Activated CD4-positive, CD25-positive, alpha-beta regulatory T cell treated with anti-CD3 and anti-CD28 coated beads, Interleukin-2, amount 50 U/mL, for 16 hours (primary cell): ENCODE measurements around the gene GOLGA6L2.
"Not testable (repeated sequence)": the region's sequence is repeated elsewhere in the genome, so short reads cannot be mapped to it uniquely, and the experiment has no call there.

Source experiments
- DNase-seq: peaks from one replicate; pipeline ENCODE4 v3.0.0-alpha.2; 2020; ENCODE audit warnings: low read depth, low spot score

Gene GOLGA6L2

DNA sequence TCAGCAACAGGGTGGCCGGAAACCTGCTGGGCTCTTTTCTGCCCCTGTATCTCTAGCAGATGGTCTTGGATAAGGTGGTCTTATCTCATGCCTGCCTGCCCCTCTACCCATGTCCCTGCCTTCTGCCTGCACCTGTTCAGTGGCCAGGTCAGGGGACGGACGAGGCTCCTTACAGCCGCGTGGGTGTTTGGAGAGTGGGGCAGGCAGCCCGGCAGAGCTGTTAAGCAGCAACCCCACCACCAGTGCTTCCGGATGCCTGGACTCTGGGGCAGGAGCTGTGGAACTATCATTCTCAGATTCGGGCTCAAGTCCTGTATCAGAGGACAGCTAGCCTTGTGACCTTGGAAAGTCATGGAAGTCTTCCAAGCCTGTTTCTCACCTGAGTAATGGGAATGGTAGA is 21.7 kb downstream of the GOLGA6L2 start:
- DNase-seq, result not testable (repeated sequence)

DNA sequence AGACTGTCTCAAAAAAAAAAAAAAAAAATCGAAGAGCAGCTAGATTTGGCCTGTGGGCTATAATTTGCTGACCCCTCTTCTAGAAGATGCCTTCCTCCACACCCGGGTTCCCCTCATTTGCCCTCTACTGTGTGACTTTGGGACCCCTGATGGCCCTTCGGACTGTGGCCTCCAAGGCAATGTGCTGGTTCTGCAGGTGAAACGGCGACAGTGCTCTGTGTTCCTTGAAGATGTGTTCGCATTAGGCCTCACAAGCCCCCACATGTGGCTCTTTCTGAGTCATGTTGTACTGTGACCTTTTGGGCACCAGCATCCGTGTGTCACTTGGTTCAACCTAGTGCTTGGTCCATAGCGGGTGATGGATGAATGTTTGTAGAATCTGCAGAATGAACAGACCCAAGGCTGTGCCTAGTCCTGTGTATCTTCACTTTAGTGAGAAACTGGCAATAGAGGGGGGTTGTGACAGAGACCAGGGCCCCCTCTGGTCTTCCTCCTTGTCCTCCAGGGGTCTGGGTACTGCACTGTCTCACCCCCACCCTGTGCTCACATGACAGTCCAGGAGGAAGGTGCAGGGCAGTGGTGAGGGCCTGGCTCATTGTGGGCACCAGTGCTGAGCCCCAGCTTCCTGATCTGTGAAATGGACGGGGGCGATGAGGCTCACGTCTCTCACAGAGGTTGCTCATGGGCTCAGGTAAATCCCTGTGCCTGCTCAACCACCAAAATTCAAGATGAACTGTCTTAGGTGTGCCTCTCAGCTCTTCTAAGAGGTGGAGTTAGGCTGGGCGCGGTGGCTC is 22.7 kb downstream of the GOLGA6L2 start:
- DNase-seq, result no peak

DNA sequence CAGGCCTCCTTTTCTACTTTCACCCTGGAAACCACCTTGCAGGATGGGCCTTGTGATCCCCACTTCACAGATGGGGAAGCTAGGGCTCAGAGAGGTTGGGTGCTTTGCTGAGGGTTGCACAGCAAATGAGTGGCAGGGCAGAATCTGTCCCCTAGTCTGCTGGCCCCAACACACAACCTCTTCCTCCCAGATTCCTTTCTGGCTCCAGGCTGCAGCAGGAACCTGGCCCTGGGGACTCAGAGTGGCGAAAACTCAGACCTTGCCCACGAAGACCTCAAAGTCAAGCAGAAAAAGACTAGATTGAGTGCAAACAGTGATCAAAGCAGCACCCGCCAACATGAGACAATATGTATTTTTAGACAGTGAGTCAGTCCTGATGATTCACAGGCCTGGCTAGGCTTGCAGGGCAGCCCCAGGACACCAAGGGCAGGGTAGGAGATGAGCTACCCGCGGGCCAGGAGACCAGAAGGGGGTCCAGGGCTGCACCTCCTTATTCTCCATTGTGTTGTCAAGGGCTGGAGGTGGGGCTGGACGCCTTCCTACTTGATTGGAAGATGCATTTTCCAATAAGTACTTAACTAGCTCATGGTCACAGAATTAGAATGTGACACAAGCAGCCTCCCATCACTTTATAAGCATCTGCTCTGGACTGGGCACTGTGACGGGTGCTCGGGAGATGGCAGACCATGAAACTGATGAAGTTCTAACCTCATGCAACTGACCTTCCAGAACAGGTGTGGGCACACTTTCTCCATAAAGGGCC is 23.9 kb downstream of the GOLGA6L2 start:
- DNase-seq, result no peak

DNA sequence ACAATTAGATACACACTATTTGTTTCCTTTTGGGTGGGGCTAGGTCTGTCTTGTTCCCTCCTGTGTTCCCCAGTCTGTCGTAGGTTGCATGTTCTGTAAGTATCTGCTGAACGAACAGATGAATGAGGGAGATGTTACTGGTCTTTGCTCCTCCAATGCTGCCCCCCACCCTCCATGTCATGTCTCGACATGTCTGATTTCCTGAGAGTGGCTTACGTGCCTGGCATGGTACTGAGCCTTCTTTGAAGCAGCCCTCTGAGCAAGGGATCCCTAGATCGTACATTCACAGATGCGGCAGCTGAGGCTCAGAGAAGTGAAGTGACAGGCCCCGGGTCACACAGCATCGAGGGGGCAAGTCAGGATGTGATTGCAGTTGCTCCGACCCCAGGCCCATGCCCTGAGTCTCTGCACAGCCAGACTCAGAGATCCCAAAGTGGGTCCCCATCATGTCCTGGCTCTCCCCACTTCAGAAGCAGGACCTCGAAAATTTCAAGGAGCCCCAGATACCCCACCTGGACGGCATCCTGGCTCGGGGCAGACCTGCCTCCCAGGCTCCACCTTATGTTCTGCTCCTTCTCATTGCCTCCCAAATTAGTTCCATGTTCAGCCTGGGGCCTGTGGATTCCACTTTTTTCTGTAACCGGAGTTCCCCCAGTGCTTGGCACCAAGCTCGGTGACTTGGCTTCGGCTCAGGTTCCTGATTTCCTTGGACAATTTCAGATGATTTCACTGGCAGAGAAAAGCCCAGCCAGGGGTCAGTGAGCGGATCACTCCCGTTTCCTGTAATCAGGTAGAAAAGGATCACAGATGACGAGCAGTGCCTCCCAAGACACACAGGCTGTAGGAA is 24.7 kb downstream of the GOLGA6L2 start:
- no peak for DNase-seq

DNA sequence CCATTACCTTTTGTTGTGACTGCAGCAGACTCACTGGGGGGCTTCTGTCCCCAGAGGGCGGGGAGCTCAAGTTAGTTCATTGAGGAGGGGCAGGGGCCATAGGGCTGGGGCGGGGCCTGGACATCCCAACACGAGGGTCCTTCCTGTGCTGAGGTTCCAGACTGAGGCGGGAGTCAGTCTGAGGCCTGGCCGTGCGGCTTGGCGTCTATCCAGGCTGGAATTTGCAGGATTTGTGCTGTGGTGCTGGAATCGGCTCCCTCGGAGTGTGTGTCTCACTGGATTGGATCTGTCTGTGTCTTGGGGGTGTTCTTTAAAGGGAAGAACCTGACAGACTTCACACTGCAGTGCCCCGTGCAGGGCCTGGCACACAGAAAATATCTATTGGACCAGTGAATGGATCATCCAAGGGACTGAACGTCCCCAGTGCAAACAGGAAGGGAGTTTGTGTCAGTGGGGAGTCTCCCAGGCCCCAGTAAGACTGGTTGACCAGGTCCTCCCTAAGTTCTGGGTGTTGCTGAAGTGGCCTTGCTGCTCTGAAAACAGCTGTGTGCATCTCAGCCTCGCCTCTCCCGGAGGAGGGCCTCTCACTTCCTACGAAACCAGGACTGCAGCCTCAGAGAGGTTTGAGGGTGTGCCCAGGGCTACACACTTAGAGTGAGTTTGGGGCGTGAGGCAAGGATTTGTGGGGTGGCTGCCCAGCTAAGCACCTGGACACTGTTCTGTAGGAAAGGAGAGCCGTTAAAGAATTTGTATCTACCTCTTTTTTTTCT is 26.1 kb downstream of the GOLGA6L2 start:
- DNase-seq, result no peak

DNA sequence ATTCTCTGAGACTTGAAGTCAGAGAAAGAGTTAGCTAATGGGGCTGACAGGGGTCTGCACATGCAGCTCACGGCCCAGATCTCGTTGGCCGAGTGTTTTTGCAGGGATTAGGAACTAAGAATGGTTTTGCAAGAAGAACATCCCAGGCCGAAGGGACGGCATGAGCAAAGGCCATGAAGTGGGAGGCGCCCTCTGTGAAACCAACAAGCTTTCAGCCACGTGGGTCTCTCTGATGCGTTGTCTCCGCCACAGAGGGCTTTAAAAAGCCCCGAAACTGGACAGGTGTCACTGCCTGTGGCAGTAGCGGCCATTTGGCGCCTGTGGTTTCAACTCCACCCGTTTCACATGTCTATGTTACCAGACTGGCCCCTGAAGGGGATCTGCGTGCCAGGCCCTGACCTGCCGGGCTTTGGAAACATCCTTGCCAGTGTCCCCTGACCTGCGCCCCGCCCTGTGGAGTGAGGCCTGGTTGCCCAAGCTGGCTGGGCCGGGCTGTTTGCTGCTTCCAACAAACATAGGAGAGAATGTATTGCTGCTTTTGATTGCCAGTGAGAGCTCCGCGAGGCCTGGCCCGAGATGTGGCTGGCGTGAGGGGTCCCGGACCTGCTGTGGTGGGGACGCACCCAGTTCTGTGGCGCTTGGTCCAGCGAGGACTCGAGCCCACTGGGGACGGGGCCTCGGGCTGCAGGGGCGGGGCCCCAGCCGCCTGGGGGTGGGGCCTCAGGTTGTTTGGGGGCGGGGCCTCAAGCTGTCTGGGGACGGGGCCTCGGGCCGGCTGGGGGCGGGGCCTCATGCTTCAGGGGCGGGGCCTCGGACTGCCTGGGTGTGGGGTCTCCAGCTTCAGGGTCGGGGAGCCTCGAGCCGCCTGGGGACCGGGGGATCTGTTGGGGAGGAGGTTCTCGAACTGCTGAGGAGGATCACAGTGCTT is 30.4 kb downstream of the GOLGA6L2 start:
- DNase-seq, result no peak

DNA sequence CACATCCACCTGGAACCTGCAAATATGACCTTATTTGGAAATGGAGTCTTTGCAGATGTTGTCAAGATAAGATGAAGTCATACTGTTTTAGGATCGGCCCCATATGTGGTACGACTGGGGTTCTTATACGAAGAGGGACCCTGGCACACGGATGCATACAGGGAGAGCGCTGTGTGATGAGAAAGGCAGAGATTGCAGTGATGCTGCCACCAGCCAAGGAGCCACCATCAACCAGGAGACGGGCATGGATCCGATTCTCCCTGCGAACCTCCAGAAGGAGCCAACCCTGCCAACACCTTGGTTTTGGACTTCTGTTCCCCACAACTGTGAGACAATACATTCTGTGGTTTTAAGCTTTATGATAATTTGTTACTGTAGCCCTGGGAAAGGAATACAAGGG is 31.2 kb downstream of the GOLGA6L2 start:
- not testable (repeated sequence) for DNase-seq

DNA sequence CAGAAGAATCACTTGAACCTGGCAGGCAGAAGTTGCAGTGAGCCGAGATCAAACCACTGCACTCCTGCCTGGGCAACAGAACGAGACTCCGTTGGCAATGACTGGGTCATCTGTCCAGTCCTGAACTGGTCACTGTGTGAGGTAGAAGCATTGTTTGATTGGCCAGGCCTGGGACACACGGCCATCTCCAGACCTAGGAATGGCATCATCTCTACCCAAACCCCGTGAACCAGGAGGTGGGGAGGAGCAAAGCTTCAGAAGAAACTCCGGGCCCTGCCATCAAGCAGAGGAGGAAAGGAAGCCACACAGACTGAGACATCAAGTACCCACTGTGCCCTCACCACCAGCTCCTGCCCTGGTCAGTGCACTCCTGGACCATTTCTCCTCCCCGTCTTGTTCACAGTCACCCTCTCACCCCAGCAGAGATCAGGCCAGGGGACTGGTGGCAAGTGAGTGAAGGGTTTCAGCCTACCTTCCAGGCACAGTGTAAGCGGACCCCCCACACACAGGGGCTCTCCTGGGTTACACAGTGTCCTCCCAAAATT is 31.6 kb downstream of the GOLGA6L2 start:
- no peak for DNase-seq

DNA sequence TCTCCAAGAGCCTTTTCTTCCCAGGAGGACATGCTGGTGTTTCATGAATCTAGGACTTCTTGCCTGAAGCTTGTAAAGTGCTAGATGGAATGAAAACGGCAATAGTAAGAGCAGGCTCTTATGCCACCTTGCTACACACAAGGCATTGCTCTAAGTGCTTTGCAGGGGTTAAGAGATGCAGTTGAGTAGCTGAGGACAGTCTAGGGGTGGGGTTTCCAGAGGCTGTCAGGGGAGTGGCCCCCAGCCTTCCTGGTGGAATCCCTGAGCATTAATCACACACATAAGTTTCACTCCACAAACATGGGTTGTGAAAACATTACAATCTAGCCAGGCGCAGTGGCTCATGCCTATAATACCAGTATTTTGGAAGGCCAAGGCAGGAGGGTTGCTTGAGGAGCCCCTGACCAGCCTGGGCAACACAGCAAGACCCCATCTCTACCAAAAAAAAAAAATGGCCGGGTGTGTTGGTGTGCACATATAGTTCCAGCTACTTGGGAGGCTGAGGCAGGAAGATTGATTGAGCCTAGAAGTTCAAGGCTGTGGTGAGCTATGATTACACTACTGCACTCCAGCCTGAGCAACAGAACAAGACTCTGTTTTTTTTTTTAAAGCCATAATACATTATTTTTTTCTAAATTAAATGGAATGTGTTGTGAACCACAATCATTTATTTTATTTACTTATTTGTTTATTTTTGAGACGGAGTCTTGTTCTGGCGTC is 34.0 kb downstream of the GOLGA6L2 start:
- DNase-seq, result not testable (repeated sequence)

DNA sequence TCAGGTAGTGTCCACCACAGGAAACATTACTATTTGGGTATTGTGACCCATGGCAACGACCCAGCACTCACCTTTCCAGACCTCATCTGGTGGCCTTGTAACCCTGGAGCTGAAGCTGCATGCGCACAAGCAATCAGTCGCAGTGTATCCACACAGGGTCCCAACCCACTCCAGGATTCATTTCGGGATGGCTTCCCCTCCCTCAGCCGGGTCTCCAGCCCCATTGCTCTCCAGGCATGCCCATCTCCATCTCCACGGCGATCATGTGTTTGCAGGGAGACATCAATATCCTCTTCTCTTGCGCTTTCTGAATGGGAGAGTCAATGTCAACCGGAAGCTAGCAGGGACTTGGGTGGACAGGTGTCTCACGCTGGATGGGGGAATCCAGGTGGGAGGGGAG is 35.2 kb downstream of the GOLGA6L2 start:
- no peak for DNase-seq

DNA sequence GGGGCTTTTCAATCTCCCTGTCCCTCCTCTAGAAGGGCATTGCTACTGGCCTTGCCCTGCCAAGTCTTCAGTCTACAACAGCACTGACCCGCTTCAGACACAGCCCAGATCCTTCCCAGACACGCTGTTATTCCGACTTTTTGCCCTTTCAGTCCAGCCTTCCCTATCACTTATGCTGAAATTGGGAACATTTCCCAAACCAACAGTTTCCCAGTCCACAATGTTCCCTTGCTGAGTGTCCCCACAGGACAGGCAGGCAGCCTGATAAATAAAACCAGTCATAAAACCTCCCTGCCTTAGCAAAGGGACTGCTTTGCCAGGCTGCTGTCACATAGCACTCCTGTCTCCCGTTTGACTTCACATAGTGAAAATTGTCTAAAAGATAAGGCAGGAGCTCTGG is 43.5 kb downstream of the GOLGA6L2 start:
- no peak for DNase-seq

DNA sequence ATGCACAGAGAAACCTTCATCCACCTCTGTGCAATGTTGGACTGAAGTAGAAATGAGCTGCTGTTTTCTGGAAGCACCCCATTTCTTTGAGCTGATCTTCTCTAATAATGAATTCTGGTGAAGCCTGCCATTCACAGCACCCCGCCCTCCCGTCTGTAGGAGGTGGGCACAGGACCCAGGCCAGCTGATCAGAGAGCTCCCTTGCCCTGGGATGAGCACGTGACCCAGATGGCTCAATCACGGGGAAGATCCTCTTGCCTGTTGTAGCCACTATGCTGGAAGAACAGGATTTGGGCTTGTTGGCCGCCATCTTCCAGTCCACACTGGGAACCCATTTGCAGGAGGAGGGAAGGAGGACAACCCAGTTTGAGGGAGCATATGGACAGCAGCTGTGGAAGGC is 44.5 kb downstream of the GOLGA6L2 start:
- DNase-seq, result no peak

DNA sequence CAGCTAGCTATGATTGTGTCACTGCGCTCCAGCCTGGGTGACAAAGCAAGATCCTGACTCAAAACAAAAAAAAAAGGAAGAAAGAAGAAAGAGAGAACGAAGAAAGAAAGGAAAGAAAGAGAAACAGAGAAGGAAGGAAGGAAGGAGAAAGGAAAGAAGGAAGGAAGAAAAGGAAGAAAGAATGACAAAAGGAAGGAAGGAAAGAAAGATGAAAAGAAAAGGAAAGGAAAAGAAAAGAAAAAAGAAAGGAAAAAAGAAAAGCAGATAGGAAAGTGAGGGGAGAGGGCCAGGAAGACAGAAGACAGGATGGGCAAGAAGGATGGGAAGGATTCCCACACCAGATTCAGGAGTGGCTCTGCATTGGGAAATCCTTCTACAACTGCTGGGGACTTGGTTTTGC is 44.9 kb downstream of the GOLGA6L2 start:
- DNase-seq, result no peak

DNA sequence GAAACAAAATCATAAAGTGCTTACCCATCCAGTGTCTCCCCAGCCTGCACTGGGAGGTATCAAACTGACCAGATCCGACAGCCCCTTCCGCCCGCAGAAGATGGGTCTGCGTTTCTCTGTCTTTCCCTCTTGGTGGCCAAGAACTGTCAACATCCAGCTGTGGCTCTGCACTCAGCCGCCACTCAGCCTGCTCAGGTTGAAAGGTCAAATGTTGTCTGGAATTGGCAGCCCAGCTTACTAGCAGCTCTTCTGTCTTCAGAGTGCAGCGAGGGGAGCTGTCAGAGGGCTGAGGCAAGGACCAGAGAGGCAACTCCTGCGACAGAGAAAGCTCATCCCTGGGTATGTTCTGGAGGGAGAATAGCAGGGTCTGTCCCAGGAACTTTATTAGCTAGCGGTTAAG is 45.4 kb downstream of the GOLGA6L2 start:
- DNase-seq, result no peak

DNA sequence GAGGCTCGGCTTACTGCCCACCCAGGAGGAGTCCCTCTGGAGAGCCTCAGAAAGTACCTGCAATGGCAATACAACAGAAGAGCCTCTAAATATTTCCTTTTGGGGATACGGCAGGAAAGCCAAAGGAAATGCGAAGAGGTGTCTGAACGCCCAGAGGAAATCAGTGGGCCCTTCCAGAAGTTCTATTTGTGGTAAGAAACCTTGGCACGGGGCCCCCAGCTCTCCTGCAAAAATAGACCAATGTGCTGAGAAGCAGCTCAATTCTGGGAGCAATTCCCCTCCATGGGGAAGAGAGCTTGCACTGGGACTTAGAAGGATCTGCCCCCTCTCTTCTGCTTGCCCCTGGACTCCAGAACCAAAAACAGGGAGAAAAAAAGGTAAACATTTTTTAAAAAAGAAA is 47.8 kb downstream of the GOLGA6L2 start:
- not testable (repeated sequence) for DNase-seq

DNA sequence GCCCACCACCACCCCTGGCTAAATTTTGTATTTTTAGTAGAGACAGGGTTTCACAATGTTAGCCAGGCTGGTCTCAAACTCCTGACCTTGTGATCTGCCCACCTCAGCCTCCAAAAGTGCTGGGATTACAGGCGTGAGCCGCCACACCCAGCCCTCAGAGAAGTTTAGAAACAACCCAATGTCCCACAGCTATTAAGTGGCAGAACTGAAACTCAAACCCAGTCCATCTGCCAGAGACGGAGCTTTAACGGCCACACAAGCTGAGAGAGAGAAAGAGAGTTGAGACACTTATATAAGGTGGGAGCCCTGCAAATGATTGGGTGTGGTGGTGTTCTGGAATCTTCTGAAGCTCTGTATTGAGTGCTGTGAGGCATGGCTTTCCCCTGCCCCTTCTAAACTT is 48.7 kb downstream of the GOLGA6L2 start:
- not testable (repeated sequence) for DNase-seq

DNA sequence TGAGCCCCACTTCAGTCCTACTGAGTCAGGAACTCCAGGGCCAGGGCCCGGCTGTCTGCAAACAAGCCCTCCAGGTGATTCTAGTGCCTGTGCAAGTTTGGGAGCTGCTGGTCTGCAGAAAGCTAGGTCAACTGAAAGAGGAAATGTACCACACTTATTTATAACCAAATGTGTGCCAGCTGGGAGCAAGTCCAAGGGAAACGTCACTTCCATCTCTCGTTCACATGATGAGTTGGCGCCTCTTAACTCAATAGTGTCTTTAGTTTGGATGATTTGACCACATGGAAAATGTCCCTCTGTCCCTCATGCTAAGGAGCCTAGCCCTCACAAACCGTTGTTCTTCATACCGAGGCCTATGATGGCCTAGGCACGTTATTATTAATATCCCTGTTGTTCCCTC is 49.3 kb downstream of the GOLGA6L2 start:
- no peak for DNase-seq

DNA sequence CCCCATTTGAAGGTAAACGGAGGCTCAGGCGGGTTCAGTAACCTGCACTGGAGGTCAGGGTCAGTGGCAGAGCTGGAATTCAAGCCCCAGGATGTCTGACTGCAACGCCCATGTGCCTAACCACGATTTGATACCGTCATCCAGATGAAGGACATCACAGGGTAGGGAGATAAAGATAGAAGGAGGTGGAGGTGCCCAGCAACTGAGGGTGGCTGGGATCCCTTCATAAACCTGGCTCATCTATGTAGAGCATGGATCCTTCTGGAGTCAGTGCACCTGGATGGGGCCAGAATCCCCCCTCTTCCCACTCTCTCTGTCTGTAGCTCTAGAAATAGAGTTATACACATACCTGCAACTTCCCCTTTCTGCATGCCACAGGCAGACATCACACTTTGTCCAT is 51.2 kb downstream of the GOLGA6L2 start:
- DNase-seq, result no peak

DNA sequence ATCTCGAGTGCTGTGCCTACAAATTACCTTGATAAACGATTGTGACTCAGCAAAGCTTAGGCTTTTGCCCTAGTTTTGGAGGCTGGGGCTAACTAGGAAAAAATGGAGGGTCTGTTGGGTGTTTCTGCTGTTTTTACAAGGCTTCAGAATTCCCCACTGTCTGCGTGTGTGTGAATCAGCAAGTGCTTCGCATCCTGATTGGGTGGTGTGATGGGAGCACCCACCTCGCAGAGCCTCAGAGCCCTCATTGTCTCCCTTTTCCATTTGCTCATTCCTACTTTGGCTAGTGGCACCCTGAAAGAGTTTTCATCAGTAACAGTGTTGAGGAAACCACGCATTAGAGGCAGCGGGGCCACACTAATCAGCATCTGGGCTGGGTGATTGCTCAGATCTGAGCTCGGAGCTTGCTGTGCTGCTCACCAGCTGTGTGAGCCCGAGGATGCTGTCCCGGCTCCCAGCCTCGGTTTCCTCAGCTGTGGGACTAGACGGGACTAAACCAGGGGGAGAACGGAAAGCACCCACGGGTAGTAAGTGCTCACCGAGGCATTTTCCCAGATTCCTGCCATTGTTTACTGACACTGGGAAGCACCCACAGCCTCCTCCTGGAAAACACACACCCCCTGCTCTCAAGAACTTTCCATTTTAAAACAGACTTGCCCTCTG is 51.9 kb downstream of the GOLGA6L2 start:
- no peak for DNase-seq
